HPDE6-E6E7 (cell line): ENCODE data around the gene ERCC2.
A peak's percentile ranks its signal among the peaks of the same experiment; 100 is the strongest.
"Not testable (repeated sequence)": the region's sequence is repeated elsewhere in the genome, so short reads cannot be mapped to it uniquely, and the experiment has no call there.

ENCODE experiments used
- DNase-seq: peaks from one replicate; pipeline ENCODE4 v3.0.0; 2011; ENCODE audit warnings: missing footprints; ENCODE audit errors: extremely low spot score

Gene ERCC2

GRCh38 chr19:45354241-45354842 is 16.0 kb downstream of the ERCC2 start:
- DNase-seq: no peak

- no peak for DNase-seq
Measured at GRCh38 chr19:45352914-45353796, 17.2 kb downstream of the ERCC2 start.

- no peak for DNase-seq
Measured at GRCh38 chr19:45352471-45352870, 17.9 kb downstream of the ERCC2 start.

- DNase-seq: no peak
Measured at GRCh38 chr19:45352062-45352461, 18.3 kb downstream of the ERCC2 start.

- no peak for DNase-seq
Measured at GRCh38 chr19:45351401-45351952, 18.9 kb downstream of the ERCC2 start.

- no peak for DNase-seq
Measured at GRCh38 chr19:45350477-45351058, 19.8 kb downstream of the ERCC2 start.

GRCh38 chr19:45349430-45349941 is 20.9 kb downstream of the ERCC2 start:
- no peak for DNase-seq

GRCh38 chr19:45349126-45349415 is 21.3 kb downstream of the ERCC2 start:
- no peak for DNase-seq

- DNase-seq: no peak
Measured at GRCh38 chr19:45348367-45349125, 21.8 kb downstream of the ERCC2 start.

- no peak for DNase-seq
Measured at GRCh38 chr19:45347570-45348366, 22.6 kb downstream of the ERCC2 start.

GRCh38 chr19:45346449-45346848 is 23.9 kb downstream of the ERCC2 start:
- DNase-seq: no peak

- DNase-seq: no peak
Measured at GRCh38 chr19:45345506-45345860, 24.9 kb downstream of the ERCC2 start.

- peak; percentile 59 for DNase-seq
Measured at GRCh38 chr19:45344621-45345505, 25.5 kb downstream of the ERCC2 start.

- no peak for DNase-seq
Measured at GRCh38 chr19:45342911-45343310, 27.5 kb downstream of the ERCC2 start.

- no peak for DNase-seq
Measured at GRCh38 chr19:45340899-45341453, 29.4 kb downstream of the ERCC2 start.

- DNase-seq: peak; percentile 68
Measured at GRCh38 chr19:45340232-45340898, 30.0 kb downstream of the ERCC2 start, which contains the start of gene KLC3. TSS of gene KLC3 (plus strand) at chr19:45340750. CDS start at chr19:45345542, 4,792 bp downstream.

- DNase-seq: no peak
Measured at GRCh38 chr19:45339629-45340028, 30.7 kb downstream of the ERCC2 start.

- DNase-seq: no peak
Measured at GRCh38 chr19:45336696-45337251, 33.6 kb downstream of the ERCC2 start.

- not testable (repeated sequence) for DNase-seq
Measured at GRCh38 chr19:45334881-45335280, 35.5 kb downstream of the ERCC2 start.
